H1 (cell line): ENCODE measurements around the gene NFKB1. TPM values are rescaled to one million over a fixed set of nuclear protein-coding genes. Genes with fewer than 3 reads are reported as not detected.

Experiments
- TAF1 ChIP-seq: IDR thresholded peaks from 2 replicates; pipeline ENCODE4 v1.6.1; 2011; ENCODE audit warnings: mild to moderate bottlenecking, low read depth, low read length
- polyA plus RNA-seq, 7 experiments: library from polyadenylated mRNA; depleted of rRNA in 3 of 7; stranded (reverse) in 5 of 7; unstranded in 2 of 7; fragments of >200 nt in 5 of 7; fragments of 200-250 nt in 2 of 7; gene quantifications; 1 replicate in 5 of 7; 2 replicates in 1 of 7; 4 replicates in 1 of 7; pipeline versions ENCODE4 v1.2.1 to v1.2.3, GENCODE V29; 2011 to 2013; ENCODE audit warnings: missing spikeins in 2 of 7, mixed read lengths in 2 of 7
- total RNA-seq: library from RNA; stranded (reverse); fragmentation: NEBNext Ultra II Directional; extraction: Animal tissue kit (Norgen Biotek cat#: 25700); gene quantifications from 2 replicates; pipeline ENCODE4 v1.2.1, GENCODE V29; 2021

Gene NFKB1
- total and polyA plus RNA-seq, 2 of the 8 experiments (the other 6 are each of a cell fraction or from before 2014, with no cell fraction given) = 2.9 to 6.8 TPM

DNA sequence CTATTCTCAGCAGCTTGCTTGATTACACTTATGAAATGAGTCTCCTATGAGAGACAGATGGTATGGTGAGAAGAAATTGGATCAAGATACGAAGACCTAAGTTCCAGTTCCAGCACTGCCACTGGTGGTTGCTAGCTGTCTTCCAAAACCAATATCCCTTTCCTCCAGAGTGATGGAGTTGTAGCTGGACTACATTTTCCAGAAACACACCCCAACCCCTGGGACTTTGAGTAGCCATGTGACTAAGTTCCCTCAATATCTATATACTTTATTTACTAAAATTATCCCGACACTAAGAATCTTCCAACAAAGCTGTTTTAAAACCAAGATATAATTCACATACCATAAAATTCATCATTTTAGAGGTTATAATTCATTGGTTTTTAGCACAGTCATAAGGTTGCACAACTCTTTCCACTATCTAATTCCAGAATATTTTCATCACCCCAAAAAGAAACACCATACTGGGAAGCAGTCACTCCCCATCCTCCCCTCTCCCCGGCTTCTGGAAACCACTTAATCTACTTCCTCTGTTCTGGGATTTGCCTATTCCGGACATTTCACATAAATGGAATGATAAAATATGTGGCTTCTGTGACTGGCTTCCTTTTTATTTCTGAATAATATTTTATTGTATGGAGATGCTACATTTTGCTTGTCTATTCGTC, 141.6 kb downstream of the NFKB1 start (continued):
- TF ChIP-seq TAF1 = no peak
